Measurements from ENCODE around the gene LYPD6B. TPM values are rescaled to one million over a fixed set of nuclear protein-coding genes. Genes with fewer than 3 reads are reported as not detected.

LYPD6B gene
- total RNA-seq, 2 donors from 2014 or later, result 12.6 to 14.5 TPM

GRCh38 chr2:149226790-149227189 lies 188.3 kb downstream of the LYPD6B start:
- peaks cover 29% of the 10 kb centered on the region for H3K27me3 Mint-ChIP-seq (ENCODE audit: insufficient read depth)
- WGBS, 2 experiments (ENCODE audit: insufficient coverage in 1 of 2, insufficient read length in 1 of 2), result 93 to 100% methylated on average over 1 to 6 of the region's 6 CpGs
- H3K9me3 ChIP-seq (ENCODE audit: control insufficient read depth, low read length), result no peaks in the 10 kb centered on the region
- no peaks in the 10 kb centered on the region for H3K9me3 Mint-ChIP-seq
- no peaks in the 10 kb centered on the region for H3K36me3 ChIP-seq (ENCODE audit: control insufficient read depth, insufficient read depth, low read length)
- H3K36me3 Mint-ChIP-seq (ENCODE audit: low read depth), result no peaks in the 10 kb centered on the region
- H3K27ac ChIP-seq (ENCODE audit: low read depth, low read length), result no peak overlapping the region
- peaks cover 29% of the 10 kb centered on the region for H3K4me1 Mint-ChIP-seq
- no peak overlapping the region for H3K27ac Mint-ChIP-seq
- no peak overlapping the region for H3K9ac ChIP-seq (ENCODE audit: extremely low read depth, low read length, poor library complexity, severe bottlenecking)
- peaks cover 13% of the 10 kb centered on the region for H3K4me1 ChIP-seq (ENCODE audit: control insufficient read depth, insufficient read depth, low read length)
- DNase-seq, result no peak
- no peak overlapping the region for H3K4me3 Mint-ChIP-seq
- H3K4me3 ChIP-seq (ENCODE audit: low read length), result no peak overlapping the region
- H3K27me3 ChIP-seq (ENCODE audit: control insufficient read depth, insufficient read depth, low read length, poor library complexity, severe bottlenecking), result peaks cover 29% of the 10 kb centered on the region
- no peak for TF ChIP-seq CTCF (conservative IDR thresholded peaks at IDR 0.05)

- no peak overlapping the region for H3K4me3 Mint-ChIP-seq
- Histone ChIP-seq H3K27me3 (ENCODE audit: control insufficient read depth, insufficient read depth, low read length, poor library complexity, severe bottlenecking) (peaks cover 32% of the 10 kb centered on the region), H3K9me3 (ENCODE audit: control insufficient read depth, low read length) (no peaks in the 10 kb centered on the region), H3K4me1 (ENCODE audit: control insufficient read depth, insufficient read depth, low read length) (no peaks in the 10 kb centered on the region), H3K4me3 (ENCODE audit: low read length) (no peak overlapping the region), H3K27ac (ENCODE audit: low read depth, low read length) (no peak overlapping the region), H3K9ac (ENCODE audit: extremely low read depth, low read length, poor library complexity, severe bottlenecking) (no peak overlapping the region), H3K36me3 (ENCODE audit: control insufficient read depth, insufficient read depth, low read length) (no peaks in the 10 kb centered on the region)
- peaks cover 25% of the 10 kb centered on the region for H3K27me3 Mint-ChIP-seq (ENCODE audit: insufficient read depth)
- H3K4me1 Mint-ChIP-seq, result peaks cover 6% of the 10 kb centered on the region
- H3K27ac Mint-ChIP-seq, result no peak overlapping the region
- no peak for TF ChIP-seq CTCF (conservative IDR thresholded peaks at IDR 0.05)
- no peaks in the 10 kb centered on the region for H3K36me3 Mint-ChIP-seq (ENCODE audit: low read depth)
- no peak for DNase-seq
- no peaks in the 10 kb centered on the region for H3K9me3 Mint-ChIP-seq
- WGBS, 2 experiments (ENCODE audit: insufficient coverage in 1 of 2, insufficient read length in 1 of 2), result 83 to 88% methylated on average over 3 of the region's 3 CpGs
Observed at GRCh38 chr2:149235816-149236375, 197.4 kb downstream of the LYPD6B start.

- peaks cover 30% of the 10 kb centered on the region for H3K27me3 ChIP-seq (ENCODE audit: control insufficient read depth, insufficient read depth, low read length, poor library complexity, severe bottlenecking)
- no peaks in the 10 kb centered on the region for H3K36me3 Mint-ChIP-seq (ENCODE audit: low read depth)
- H3K27ac ChIP-seq (ENCODE audit: low read depth, low read length), result no peak overlapping the region
- no peaks in the 10 kb centered on the region for H3K4me1 ChIP-seq (ENCODE audit: control insufficient read depth, insufficient read depth, low read length)
- no peak overlapping the region for H3K4me3 Mint-ChIP-seq
- no peaks in the 10 kb centered on the region for H3K9me3 Mint-ChIP-seq
- WGBS, 2 experiments (ENCODE audit: insufficient coverage in 1 of 2, insufficient read length in 1 of 2), result 94 to 97% methylated on average over 2 of the region's 2 CpGs
- peaks cover 25% of the 10 kb centered on the region for H3K27me3 Mint-ChIP-seq (ENCODE audit: insufficient read depth)
- peaks cover 6% of the 10 kb centered on the region for H3K4me1 Mint-ChIP-seq
- no peak for TF ChIP-seq CTCF (conservative IDR thresholded peaks at IDR 0.05)
- H3K9ac ChIP-seq (ENCODE audit: extremely low read depth, low read length, poor library complexity, severe bottlenecking), result no peak overlapping the region
- no peak overlapping the region for H3K4me3 ChIP-seq (ENCODE audit: low read length)
- DNase-seq, result no peak
- no peaks in the 10 kb centered on the region for H3K36me3 ChIP-seq (ENCODE audit: control insufficient read depth, insufficient read depth, low read length)
- no peaks in the 10 kb centered on the region for H3K9me3 ChIP-seq (ENCODE audit: control insufficient read depth, low read length)
- H3K27ac Mint-ChIP-seq, result no peak overlapping the region
Observed at GRCh38 chr2:149236410-149236809, 197.9 kb downstream of the LYPD6B start.
